Small intestine (tissue), 16 donors: ENCODE measurements around the gene ORC4. TPM values are rescaled to one million over a fixed set of nuclear protein-coding genes. Genes with fewer than 3 reads are reported as not detected.
A peak's percentile ranks its signal among the peaks of the same experiment; 100 is the strongest.

Source experiments
- DNase-seq, 2 donors: peaks; one replicate each; pipeline versions ENCODE4 v3.0.0 to v3.0.0-alpha.2; 2013
- FAIRE-seq: peaks from 2 replicates; lab custom pipeline; 2012; peaks lifted over from hg19 to GRCh38; lab: Jason Lieb, UNC
- H3K27ac ChIP-seq, 3 donors: one replicate each; pipeline ENCODE4 v1.5.1; 2013; ENCODE audit warnings: low read length in 2 of 3, mild to moderate bottlenecking in 2 of 3, control low read depth in 1 of 3, inconsistent platforms in 1 of 3, low read depth in 1 of 3, moderate library complexity in 1 of 3
- H3K27me3 ChIP-seq, 3 donors: one replicate each; pipeline ENCODE4 v1.6.1; 2013; ENCODE audit warnings: low read length in 3 of 3, inconsistent platforms in 1 of 3; ENCODE audit not compliant: control insufficient read depth in 3 of 3, insufficient read depth in 3 of 3
- H3K36me3 ChIP-seq, 3 donors: one replicate each; pipeline ENCODE4 v1.6.1; 2013; ENCODE audit warnings: low read length in 3 of 3, inconsistent platforms in 1 of 3, low read depth in 1 of 3, mild to moderate bottlenecking in 1 of 3, moderate library complexity in 1 of 3; ENCODE audit not compliant: control insufficient read depth in 3 of 3, insufficient read depth in 2 of 3
- H3K4me1 ChIP-seq, 3 donors: one replicate each; pipeline ENCODE4 v1.6.1; 2013; ENCODE audit warnings: low read length in 2 of 3, inconsistent platforms in 1 of 3, low read depth in 1 of 3, mild to moderate bottlenecking in 1 of 3, moderate library complexity in 1 of 3; ENCODE audit not compliant: control insufficient read depth in 3 of 3, insufficient read depth in 2 of 3
- H3K4me3 ChIP-seq, 3 donors: one replicate each; pipeline ENCODE4 v1.5.1; 2013; ENCODE audit warnings: low read length in 3 of 3, control low read depth in 1 of 3, inconsistent platforms in 1 of 3, low read depth in 1 of 3, mild to moderate bottlenecking in 1 of 3, moderate library complexity in 1 of 3
- H3K9me3 ChIP-seq, 2 donors: one replicate each; pipeline ENCODE4 v1.6.1; 2013; ENCODE audit warnings: low read depth in 1 of 2, low read length in 1 of 2; ENCODE audit not compliant: control insufficient read depth in 2 of 2, insufficient read depth in 1 of 2
- WGBS, 3 donors: extraction: QIAGEN DNeasy Blood & Tissue Kit; methylation state at CpG; one replicate each; pipeline ENCODE4 v1.1.7; 2013; 5-methylcytosine and 5-hydroxymethylcytosine counted together
- long read RNA-seq, 10 donors: transcript quantifications; one replicate each; lab custom pipeline, GENCODE V29; 2026
- polyA plus RNA-seq, 4 donors: library from polyadenylated mRNA; stranded (reverse) in 3 of 4; unstranded in 1 of 4; fragments of 200-250 nt in 3 of 4; fragments of 120-200 nt in 1 of 4; gene quantifications; one replicate each; pipeline versions ENCODE4 v1.2.1 to v1.2.3, GENCODE V29; 2013
- donor health status: healthy with polysubstance abuse.
- donor health status: control.
- donor health status: control.
- donor health status: Bipolar disorder and iron deficiency.
- donor health status: healthy.

ORC4 gene
- 10 to 100 TPM; 10.1 to 47.7 (median 13.5) TPM for polyA plus RNA-seq
- long read RNA-seq, donor 1, result 0 reads
- long read RNA-seq, donor 2, full-length matches to known transcripts, result 3 of 3 reads
- long read RNA-seq, donor 2, partial matches to known transcripts, result 0 of 3 reads
- long read RNA-seq, donor 2, other reads (novel, unspliced or antisense), result 0 of 3 reads
- long read RNA-seq, donor 3, full-length matches to known transcripts, result 2 of 2 reads
- long read RNA-seq, donor 3, partial matches to known transcripts, result 0 of 2 reads
- long read RNA-seq, donor 3, other reads (novel, unspliced or antisense), result 0 of 2 reads
- long read RNA-seq, donor 4, result 0 reads
- long read RNA-seq, donor 5, partial matches to known transcripts, result 0 of 1 reads
- long read RNA-seq, donor 5, other reads (novel, unspliced or antisense), result 0 of 1 reads
- long read RNA-seq, donor 6, full-length matches to known transcripts, result 5 of 5 reads
- long read RNA-seq, donor 6, partial matches to known transcripts, result 0 of 5 reads
- long read RNA-seq, donor 6, other reads (novel, unspliced or antisense), result 0 of 5 reads
- long read RNA-seq, donor 7, result 0 reads
- long read RNA-seq, donor 8, result 0 reads
- long read RNA-seq, donor 9, full-length matches to known transcripts, result 1 of 1 reads
- long read RNA-seq, donor 9, partial matches to known transcripts, result 0 of 1 reads
- long read RNA-seq, donor 9, other reads (novel, unspliced or antisense), result 0 of 1 reads
- long read RNA-seq, donor 10, partial matches to known transcripts, result 0 of 1 reads
- long read RNA-seq, donor 10, other reads (novel, unspliced or antisense), result 0 of 1 reads

DNA sequence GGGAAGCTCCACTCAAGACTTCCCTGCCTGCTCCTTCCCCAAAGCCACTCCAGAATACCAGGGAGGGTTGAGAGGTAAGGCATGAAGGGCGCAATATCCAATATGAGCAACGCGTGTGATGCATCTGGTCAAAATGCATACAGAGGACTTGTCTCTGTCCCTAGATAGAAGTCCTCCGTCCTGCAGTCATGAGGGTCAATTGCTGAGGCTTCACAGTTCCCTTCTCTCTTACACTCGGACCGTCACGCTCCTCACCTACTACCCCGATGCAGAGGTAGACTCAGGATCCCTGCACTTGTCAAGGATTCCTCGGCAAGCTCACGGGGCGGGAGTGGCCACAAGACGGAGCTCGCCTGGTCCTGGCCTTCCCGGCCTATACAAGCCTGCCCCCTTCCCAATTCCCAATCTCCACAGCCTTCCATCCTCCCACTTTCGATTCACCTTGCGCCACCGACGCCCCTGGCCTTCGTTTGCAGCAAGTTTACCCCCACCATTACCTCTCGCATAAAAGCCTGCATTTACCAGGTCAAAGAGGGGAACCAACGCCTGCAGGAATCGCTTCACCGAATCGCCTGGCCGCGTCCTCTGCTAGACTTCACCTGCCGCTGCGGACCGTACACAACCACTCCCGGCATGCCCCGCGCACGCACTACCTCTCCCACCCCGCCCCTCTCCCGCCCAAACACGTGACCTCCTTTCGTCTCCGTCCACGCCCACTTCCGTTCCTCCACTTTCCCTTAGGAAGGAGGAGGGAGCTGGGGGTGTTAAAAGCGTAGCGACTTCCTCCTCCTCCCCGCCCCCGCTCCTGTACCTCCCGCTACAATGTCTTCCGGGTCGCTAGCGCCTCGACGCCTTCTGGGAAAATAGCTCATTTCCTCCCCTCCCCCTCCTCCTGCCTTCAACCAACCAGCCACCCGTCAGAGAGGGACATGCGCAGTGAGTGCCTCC lies at the start of gene ORC4:
Gene ORC4, minus strand, starts transcription at position 627 of the 948 bp plus-strand sequence. CDS start 44,779 bp downstream, outside the sequence.
- DNase-seq (peak; percentile 100), FAIRE-seq (no peak)
- Histone ChIP-seq H3K27me3 (no peaks in the 10 kb centered on the region), H3K27ac (peak within 1 kb of the TSS; percentile 85 to 96 (median 94)), H3K36me3 (no peaks in the 10 kb centered on the region), H3K9me3 (no peaks in the 10 kb centered on the region), H3K4me1 (peaks cover 0 to 3% (median 0%) of the 10 kb centered on the region in 3 donors), H3K4me3 (peak within 1 kb of the TSS; percentile 75 to 94 (median 88))
- WGBS, 3 donors, result 0 to 1% (median 0%) methylated on average over 44 to 52 of the region's 52 CpGs

DNA sequence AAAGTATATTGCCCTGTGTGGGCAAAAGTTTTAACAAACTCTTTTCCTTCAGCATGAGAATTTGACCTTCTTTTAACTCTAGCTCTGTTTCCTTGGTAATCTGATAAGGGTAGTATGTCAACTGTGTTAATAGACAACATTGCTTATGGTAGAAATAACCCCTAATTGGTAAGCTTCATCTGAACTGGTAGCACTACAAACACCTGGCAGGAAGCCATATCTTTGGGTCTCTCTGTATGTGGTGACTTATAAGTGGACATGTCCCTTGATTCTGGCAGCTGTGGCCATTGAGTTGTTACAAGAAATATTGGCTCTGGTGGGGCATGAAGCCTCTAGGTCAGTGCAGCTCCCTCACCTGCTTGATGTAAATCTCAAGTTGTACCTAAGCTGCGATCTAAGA lies 47.3 kb upstream of the ORC4 start:
- Histone ChIP-seq H3K4me3 (no peak overlapping the region), H3K4me1 (peaks cover 0 to 4% (median 2%) of the 10 kb centered on the region in 3 donors), H3K9me3 (no peaks in the 10 kb centered on the region), H3K27me3 (no peaks in the 10 kb centered on the region), H3K27ac (no peak overlapping the region), H3K36me3 (no peaks in the 10 kb centered on the region)
- FAIRE-seq (no peak), DNase-seq (peak; percentile 3 to 11)
- 98 to 100% (median 100%) methylated on average over 1 of the region's 1 CpG for WGBS, 3 donors

DNA sequence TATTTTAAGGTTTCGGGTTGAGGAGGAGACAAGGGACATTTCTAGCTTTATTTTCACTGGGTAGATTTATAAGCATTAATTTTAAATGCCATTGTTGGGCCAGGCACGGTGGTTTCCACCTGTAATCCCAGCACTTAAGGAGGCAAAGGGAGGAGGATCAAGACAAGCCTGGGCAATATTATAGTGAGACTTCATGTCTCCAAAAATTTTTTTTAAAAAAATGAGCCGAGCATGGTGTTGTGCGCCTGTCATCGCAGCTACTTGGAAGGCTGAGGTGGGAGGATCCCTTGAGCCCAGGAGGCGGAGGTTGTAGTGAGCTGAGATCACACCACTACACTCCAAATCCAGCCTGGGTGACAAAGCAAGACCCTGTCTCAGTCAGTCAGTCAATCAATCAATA lies 45.4 kb upstream of the ORC4 start:
- Histone ChIP-seq H3K27me3 (no peaks in the 10 kb centered on the region), H3K9me3 (no peaks in the 10 kb centered on the region), H3K4me1 (peaks cover 0 to 4% (median 2%) of the 10 kb centered on the region in 3 donors), H3K36me3 (no peaks in the 10 kb centered on the region), H3K27ac (no peak overlapping the region), H3K4me3 (no peak overlapping the region)
- DNase-seq (no peak), FAIRE-seq (no peak)
- WGBS, 3 donors, result 92 to 97% (median 94%) methylated on average over 6 of the region's 6 CpGs

DNA sequence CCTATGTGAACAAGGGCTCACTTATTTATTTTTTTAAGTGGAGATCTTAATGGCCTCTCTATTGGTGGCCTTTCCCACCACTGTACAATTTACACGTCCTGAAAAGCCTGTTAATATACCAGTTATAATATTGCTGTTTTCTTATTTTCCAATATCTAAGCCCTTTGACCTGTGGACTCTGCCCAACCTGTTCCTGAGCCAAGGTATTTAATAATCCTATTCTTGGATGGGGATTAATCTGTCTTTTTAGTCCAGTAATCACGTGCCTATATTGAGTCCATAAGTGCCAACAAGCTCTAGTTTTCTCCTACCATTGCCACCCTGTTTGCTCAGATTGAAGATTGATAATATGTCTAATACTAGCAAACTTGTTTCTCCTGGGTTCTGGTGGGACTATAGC lies 43.1 kb upstream of the ORC4 start:
- DNase-seq, result peak in 1 of 2 donors; percentile 74
- no peak overlapping the region for H3K4me3 ChIP-seq
- peak overlapping the region in 1 of 3 donors; percentile 11 for H3K27ac ChIP-seq
- WGBS, 3 donors, result 18 to 56% (median 23%) methylated on average over 2 of the region's 2 CpGs
- H3K9me3 ChIP-seq, result no peaks in the 10 kb centered on the region
- no peaks in the 10 kb centered on the region for H3K27me3 ChIP-seq
- H3K36me3 ChIP-seq, result no peaks in the 10 kb centered on the region
- peaks cover 0 to 4% (median 2%) of the 10 kb centered on the region in 3 donors for H3K4me1 ChIP-seq
- no peak for FAIRE-seq

DNA sequence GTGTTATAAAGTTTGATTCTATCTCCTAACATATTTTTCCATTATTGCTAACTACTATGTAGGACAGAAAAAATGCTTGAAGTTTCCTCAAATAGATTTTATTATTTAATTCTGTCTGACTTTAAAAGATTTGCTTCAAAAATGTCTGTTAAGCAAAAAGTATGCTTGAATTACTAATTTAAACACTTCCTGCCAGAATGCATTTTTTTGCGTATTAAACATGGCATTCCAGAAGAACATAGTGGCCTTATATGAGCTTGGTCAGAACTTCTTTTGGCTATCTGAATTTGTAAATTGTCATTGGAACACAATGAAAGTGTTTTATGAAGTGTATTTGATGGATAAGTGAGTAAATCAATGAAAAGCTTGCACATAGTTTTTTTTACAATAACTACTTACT lies 38.1 kb upstream of the ORC4 start:
- no peak for DNase-seq
- 80 to 96% (median 94%) methylated on average over 1 of the region's 1 CpG for WGBS, 3 donors
- Histone ChIP-seq H3K4me3 (no peak overlapping the region), H3K36me3 (peaks cover 0 to 6% (median 3%) of the 10 kb centered on the region in 3 donors), H3K9me3 (no peaks in the 10 kb centered on the region), H3K4me1 (no peaks in the 10 kb centered on the region), H3K27ac (no peak overlapping the region), H3K27me3 (no peaks in the 10 kb centered on the region)
- no peak for FAIRE-seq

DNA sequence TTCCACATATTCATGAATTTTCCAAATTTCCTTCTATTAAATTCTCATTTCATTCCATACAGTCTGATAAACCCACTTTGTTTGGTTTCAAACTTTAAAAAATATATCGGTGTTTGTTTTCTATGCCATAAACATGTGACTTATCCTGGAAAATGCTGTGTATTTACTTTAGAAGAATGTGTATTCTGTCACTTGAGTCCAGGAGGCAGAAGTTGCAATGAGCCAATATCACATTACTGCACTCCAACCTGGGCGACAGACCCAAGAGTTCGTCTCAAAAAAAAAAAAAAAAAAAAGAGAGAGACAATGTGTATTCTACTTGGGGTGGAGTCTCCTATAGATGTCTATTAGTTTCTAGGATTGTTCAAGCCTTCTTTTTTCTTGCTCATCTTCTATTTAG lies 32.1 kb upstream of the ORC4 start:
- H3K36me3 ChIP-seq, result peaks cover 0 to 6% (median 3%) of the 10 kb centered on the region in 3 donors
- H3K4me3 ChIP-seq, result no peak overlapping the region
- FAIRE-seq, result no peak
- H3K9me3 ChIP-seq, result no peaks in the 10 kb centered on the region
- no peak for DNase-seq
- 96 to 97% (median 97%) methylated on average over 3 of the region's 3 CpGs for WGBS, 3 donors
- H3K27me3 ChIP-seq, result no peaks in the 10 kb centered on the region
- H3K4me1 ChIP-seq, result no peaks in the 10 kb centered on the region
- H3K27ac ChIP-seq, result no peak overlapping the region

DNA sequence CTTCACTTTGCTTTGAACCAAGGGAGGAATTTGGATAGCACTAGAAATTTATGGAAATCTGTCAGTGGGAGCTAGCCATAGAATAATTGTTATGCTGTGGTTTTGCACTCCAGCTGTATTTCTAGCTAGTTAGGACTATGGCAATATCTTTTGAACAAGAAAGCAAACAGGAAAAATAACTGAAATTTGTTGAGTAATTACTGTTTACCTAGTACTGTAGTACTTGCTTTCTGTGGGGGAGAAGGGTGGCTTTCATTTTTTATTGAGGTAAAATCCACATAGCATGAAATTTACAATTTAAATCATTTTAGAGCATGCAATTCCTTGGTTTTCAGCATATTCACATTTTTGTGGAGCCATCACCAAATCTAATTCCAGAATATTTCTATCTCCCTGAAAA lies 28.7 kb upstream of the ORC4 start:
- Histone ChIP-seq H3K36me3 (peaks cover 0 to 3% (median 2%) of the 10 kb centered on the region in 3 donors), H3K27ac (no peak overlapping the region), H3K4me3 (no peak overlapping the region), H3K4me1 (no peaks in the 10 kb centered on the region), H3K9me3 (no peaks in the 10 kb centered on the region), H3K27me3 (no peaks in the 10 kb centered on the region)
- DNase-seq, result no peak
- FAIRE-seq, result no peak
